ENCODE data around the gene TAS2R60. TPM values are rescaled to one million over a fixed set of nuclear protein-coding genes. Genes with fewer than 3 reads are reported as not detected.

Gene TAS2R60
- total and polyA plus RNA-seq, 2 of the 4 experiments (the other 2 are of a cell fraction), result not detected

GRCh38 chr7:143463556-143463955, 20.3 kb downstream of the TAS2R60 start:
- H3K27ac ChIP-seq (ENCODE audit: insufficient read depth, low read length), result no peak overlapping the region
- H4K5ac ChIP-seq (ENCODE audit: low read depth, low read length), result no peak overlapping the region
- TF ChIP-seq BHLHE40 (IDR thresholded peaks at IDR 0.05; ENCODE audit: low read depth, low read length) (no peak), MAZ (IDR thresholded peaks at IDR 0.05; ENCODE audit: borderline replicate concordance, low read depth, low read length) (no peak), FOS (IDR thresholded peaks at IDR 0.05; ENCODE audit: low read depth, low read length) (no peak), MXI1 (IDR thresholded peaks at IDR 0.05; ENCODE audit: borderline replicate concordance, low read depth, low read length) (no peak), SMC3 (IDR thresholded peaks at IDR 0.05; ENCODE audit: low read depth, low read length) (no peak), USF2 (IDR thresholded peaks at IDR 0.05; ENCODE audit: low read depth, low read length) (no peak), RFX5 (IDR thresholded peaks at IDR 0.05; ENCODE audit: low read depth, low read length) (no peak), CHD1 (IDR thresholded peaks at IDR 0.05; ENCODE audit: low read depth, low read length) (no peak), RCOR1 (IDR thresholded peaks at IDR 0.05; ENCODE audit: insufficient replicate concordance, low read length) (no peak), NFE2L2 (IDR thresholded peaks at IDR 0.05; ENCODE audit: low read depth, low read length) (no peak), CTCF (conservative IDR thresholded peaks at IDR 0.05; ENCODE audit: low read depth, low read length) (no peak), ELK1 (IDR thresholded peaks at IDR 0.05; ENCODE audit: borderline replicate concordance, low read depth, low read length) (no peak), RAD21 (IDR thresholded peaks at IDR 0.05; ENCODE audit: low read length) (no peak), CEBPB (IDR thresholded peaks at IDR 0.05; ENCODE audit: low read depth, low read length) (no peak), MAFK (IDR thresholded peaks at IDR 0.05; ENCODE audit: low read depth, low read length) (no peak), POLR2A (IDR thresholded peaks at IDR 0.05; ENCODE audit: low read depth, low read length) (no peak)
- no peak for ATAC-seq (ENCODE audit: low read depth)
- peaks cover under 1% of the 10 kb centered on the region; the same call in 1 of the 2 replicates for H3K4me1 ChIP-seq (ENCODE audit: control insufficient read depth, insufficient read depth, low read length)
- no peaks in the 10 kb centered on the region for H3K79me1 ChIP-seq (ENCODE audit: low read depth in 1 of 2, low read length in 2 of 2)
- no peak overlapping the region for H2AK9ac ChIP-seq (replicated peaks; ENCODE audit: low read depth, low read length, poor library complexity)
- dilution Hi-C loops (cut with HindIII; ENCODE audit: low sequenced_read_pairs, unreplicated experiment) (no loop called here), in situ Hi-C loops (cut with MboI; ENCODE audit: low sequenced_read_pairs) (no loop called here), intact Hi-C loops (cut with micrococcal nuclease) (no loop called here)
- H4K20me1 ChIP-seq (ENCODE audit: insufficient read depth, low read length), result no peaks in the 10 kb centered on the region
- no peak overlapping the region for H3K4ac ChIP-seq (ENCODE audit: low read depth, low read length)
- no peak overlapping the region for H2AFZ ChIP-seq (replicated peaks; ENCODE audit: low read length, poor library complexity)
- no peak overlapping the region for H3K23ac ChIP-seq (ENCODE audit: low read depth, low read length)
- no peaks in the 10 kb centered on the region for H3K27me3 ChIP-seq (ENCODE audit: control insufficient read depth, insufficient read depth, low read length)
- no peak overlapping the region for H3K18ac ChIP-seq (ENCODE audit: low read depth, low read length)
- ChIA-PET POLR2A (ENCODE audit: unreplicated experiment) (no interaction called here), CTCF (no interaction called here)
- no peak for DNase-seq
- H3K9me3 ChIP-seq (ENCODE audit: control insufficient read depth, insufficient read depth, low read length), result no peaks in the 10 kb centered on the region; the same call in 1 of the 2 replicates
- H2BK5ac ChIP-seq (ENCODE audit: low read depth, low read length, poor library complexity, severe bottlenecking), result no peak overlapping the region
- no peaks in the 10 kb centered on the region for H3K36me3 ChIP-seq (ENCODE audit: control insufficient read depth, insufficient read depth, low read length)
- H3K9ac ChIP-seq (ENCODE audit: low read depth, low read length), result no peak overlapping the region
- H4K91ac ChIP-seq (ENCODE audit: insufficient read depth, low read depth, low read length), result no peak overlapping the region
- no peak overlapping the region for H2BK120ac ChIP-seq (ENCODE audit: low read depth, low read length)
- no peak overlapping the region for H3K4me2 ChIP-seq (ENCODE audit: low read depth, low read length)
- no peaks in the 10 kb centered on the region for H3K9me1 ChIP-seq (ENCODE audit: insufficient read depth, low read length)
- H2AK5ac ChIP-seq (ENCODE audit: low read depth, low read length), result no peak overlapping the region
- no peak overlapping the region for H2BK20ac ChIP-seq (ENCODE audit: low read depth, low read length)
- BruUV-seq (replicated peaks), result no TSS peak
- no peak overlapping the region for H3K14ac ChIP-seq (replicated peaks; ENCODE audit: low read depth, low read length)
- H4K8ac ChIP-seq (ENCODE audit: low read depth in 2 of 2, low read length in 2 of 2), result no peak overlapping the region
- no peak overlapping the region for H3K4me3 ChIP-seq (ENCODE audit: insufficient read depth, low read depth, low read length)
- no peak overlapping the region for H2BK15ac ChIP-seq (ENCODE audit: low read depth, low read length)
- H3K56ac ChIP-seq (ENCODE audit: extremely low read depth, insufficient read depth, low read length), result no peak overlapping the region

Measured in IMR-90 (cell line).